Measurements from ENCODE around the gene ADGRG2.

GRCh38 chrX:19110642-19111041 lies 11.6 kb downstream of the ADGRG2 start:
- TF ChIP-seq CTCF (conservative IDR thresholded peaks at IDR 0.05 in 1 of 2, IDR thresholded peaks at IDR 0.05 in 1 of 2; ENCODE audit: low read depth in 1 of 2, low read length in 2 of 2) (no peak), EZH2 (IDR thresholded peaks at IDR 0.05; ENCODE audit: low read length, missing control alignments) (no peak)

All from fibroblast of lung (primary cell).